Caco-2 (cell line): ENCODE measurements around the gene SMPX. TPM values are rescaled to one million over a fixed set of nuclear protein-coding genes. Genes with fewer than 3 reads are reported as not detected.

Experiments
- BruUV-seq: library from RNA; stranded (reverse); fragments of 400-500 nt; replicated peaks from 2 replicates; lab custom pipeline; 2021; lab: Mats Ljungman, UMichigan
- CTCF ChIA-PET: fragments of 300-600 bp; sonication (Branson Sonifier 250); formaldehyde crosslinking; loops from one replicate; lab custom pipeline; 2022; ENCODE audit warnings: antibody characterized with exemption; lab: Charles Lee
- POLR2A ChIA-PET: fragments of 300-600 bp; sonication (Branson Sonifier 250); formaldehyde crosslinking; loops from one replicate; lab custom pipeline; 2022; ENCODE audit warnings: antibody characterized with exemption; lab: Charles Lee
- DNase-seq, 2 experiments: peaks; one replicate each; pipeline versions ENCODE4 v3.0.0 to v3.0.0-alpha.2; 2020 to 2022
- H3K27me3 ChIP-seq: replicated peaks from 2 replicates; pipeline ENCODE4 v1.6.0; 2011; ENCODE audit warnings: low read length; ENCODE audit not compliant: control insufficient read depth, insufficient read depth
- H3K36me3 ChIP-seq: 2 replicates; pipeline ENCODE4 v1.5.1; 2011; ENCODE audit warnings: low read length; ENCODE audit not compliant: control insufficient read depth, insufficient read depth
- H3K4me1 ChIP-seq: fragments of 250-450 bp; sonication (Bioruptor Pico); 2 replicates; pipeline ENCODE4 v1.5.1; 2020; ENCODE audit warnings: mild to moderate bottlenecking
- H3K4me3 ChIP-seq: 2 replicates; pipeline ENCODE4 v1.5.1; 2011; ENCODE audit warnings: low read depth, mild to moderate bottlenecking, control low read depth, low read length
- H3K9me3 ChIP-seq: fragments of 250-450 bp; sonication (Bioruptor Pico); 2 replicates; pipeline ENCODE4 v1.5.1; 2020; ENCODE audit warnings: mild to moderate bottlenecking, moderate library complexity
- H3K27ac Mint-ChIP-seq: one replicate; pipeline ENCODE4 v1.8.0; 2022; ENCODE audit warnings: mixed read lengths; ENCODE audit not compliant: unreplicated experiment
- H3K27me3 Mint-ChIP-seq: one replicate; pipeline ENCODE4 v1.8.0; 2022; ENCODE audit warnings: mixed read lengths; ENCODE audit not compliant: insufficient read depth, unreplicated experiment
- H3K36me3 Mint-ChIP-seq: one replicate; pipeline ENCODE4 v1.8.0; 2022; ENCODE audit warnings: mild to moderate bottlenecking, mixed read lengths; ENCODE audit not compliant: insufficient read depth, unreplicated experiment
- H3K4me1 Mint-ChIP-seq: one replicate; pipeline ENCODE4 v1.8.0; 2022; ENCODE audit warnings: low read depth, mixed read lengths; ENCODE audit not compliant: unreplicated experiment
- H3K4me3 Mint-ChIP-seq: one replicate; pipeline ENCODE4 v1.8.0; 2022; ENCODE audit warnings: mild to moderate bottlenecking, moderate library complexity, mixed read lengths; ENCODE audit not compliant: unreplicated experiment
- H3K9me3 Mint-ChIP-seq: one replicate; pipeline ENCODE4 v1.8.0; 2022; ENCODE audit warnings: mixed read lengths; ENCODE audit not compliant: unreplicated experiment
- CTCF ChIP-seq, 2 experiments: fragments of 200-600 bp in 1 of 2; IDR thresholded peaks; 1 replicate in 1 of 2; 2 replicates in 1 of 2; pipeline versions ENCODE4 v1.5.1 to v1.8.0; 2011 to 2022; ENCODE audit warnings: antibody characterized with exemption in 1 of 2, control low read depth in 1 of 2, inconsistent platforms in 1 of 2, low read depth in 1 of 2, low read length in 1 of 2, mild to moderate bottlenecking in 1 of 2, moderate library complexity in 1 of 2; ENCODE audit not compliant: insufficient read depth in 1 of 2, severe bottlenecking in 1 of 2, unreplicated experiment in 1 of 2
- intact Hi-C: fragments of 100-400 bp; cut with micrococcal nuclease; formaldehyde crosslinking; loops from one replicate; pipeline ENCODE4 v1.10.0; 2022; ENCODE audit not compliant: unreplicated experiment
- total RNA-seq: library from RNA; stranded (reverse); gene quantifications from 2 replicates; pipeline ENCODE4 v1.2.3, GENCODE V29; 2022

SMPX gene
- total RNA-seq, 1 experiment from 2014 or later: 2.9 TPM

- H3K27ac Mint-ChIP-seq: no peak overlapping the region
- POLR2A ChIA-PET: no interaction called here
Observed at GRCh38 chrX:21730026-21730425, 27.9 kb downstream of the SMPX start.

GRCh38 chrX:21728276-21728968 lies 29.5 kb downstream of the SMPX start:
- ChIA-PET POLR2A (no interaction called here), CTCF (no interaction called here)
- no peaks in the 10 kb centered on the region for H3K36me3 Mint-ChIP-seq
- Histone ChIP-seq H3K36me3 (no peaks in the 10 kb centered on the region), H3K4me1 (peaks cover 43% of the 10 kb centered on the region), H3K9me3 (no peaks in the 10 kb centered on the region), H3K27me3 (no peaks in the 10 kb centered on the region), H3K4me3 (no peak overlapping the region)
- H3K4me3 Mint-ChIP-seq: peak overlapping the region; percentile 33
- H3K4me1 Mint-ChIP-seq: no peaks in the 10 kb centered on the region
- intact Hi-C loops: loop anchor here (5.0 kb wide), 1 partner anchor 51 kb away; no protein-coding TSS in a partner anchor
- no peak for TF ChIP-seq CTCF (IDR thresholded peaks at IDR 0.05; ENCODE audit: insufficient read depth in 1 of 2, low read depth in 1 of 2, low read length in 1 of 2, severe bottlenecking in 1 of 2, unreplicated experiment in 1 of 2)
- DNase-seq: no peak
- peak overlapping the region; percentile 55 for H3K27ac Mint-ChIP-seq
- H3K27me3 Mint-ChIP-seq: no peaks in the 10 kb centered on the region
- no peaks in the 10 kb centered on the region for H3K9me3 Mint-ChIP-seq
- BruUV-seq: no TSS peak

More at GRCh38 chrX:21730026-21730425, 27.9 kb downstream of the SMPX start:
- intact Hi-C loops: no loop called here
- no peak for DNase-seq
- CTCF ChIA-PET: no interaction called here
- H3K27me3 ChIP-seq: no peaks in the 10 kb centered on the region
- H3K4me1 Mint-ChIP-seq: no peaks in the 10 kb centered on the region
- no peak overlapping the region for H3K4me3 Mint-ChIP-seq
- no peaks in the 10 kb centered on the region for H3K9me3 ChIP-seq
- no peak overlapping the region for H3K4me3 ChIP-seq
- H3K27me3 Mint-ChIP-seq: no peaks in the 10 kb centered on the region
- H3K36me3 ChIP-seq: no peaks in the 10 kb centered on the region
- no TSS peak for BruUV-seq
- H3K4me1 ChIP-seq: peaks cover 54% of the 10 kb centered on the region
- no peak for TF ChIP-seq CTCF (IDR thresholded peaks at IDR 0.05; ENCODE audit: insufficient read depth in 1 of 2, low read depth in 1 of 2, low read length in 1 of 2, severe bottlenecking in 1 of 2, unreplicated experiment in 1 of 2)
- no peaks in the 10 kb centered on the region for H3K36me3 Mint-ChIP-seq
- H3K9me3 Mint-ChIP-seq: no peaks in the 10 kb centered on the region

- ChIA-PET POLR2A (no interaction called here), CTCF (interaction anchor here (0.6 to 1.9 kb wide), 9 partner anchors 8 to 1199 kb away, joined by 3 to 16 read pairs (median 4); no protein-coding TSS in a partner anchor)
- intact Hi-C loops: loop anchor here (1.0 to 5.0 kb wide), 3 partner anchors 49 to 1196 kb away; no protein-coding TSS in a partner anchor
- Histone ChIP-seq H3K36me3 (no peaks in the 10 kb centered on the region), H3K4me1 (peaks cover 26% of the 10 kb centered on the region), H3K27me3 (no peaks in the 10 kb centered on the region), H3K9me3 (no peaks in the 10 kb centered on the region), H3K4me3 (no peak overlapping the region)
- H3K4me1 Mint-ChIP-seq: no peaks in the 10 kb centered on the region
- H3K9me3 Mint-ChIP-seq: no peaks in the 10 kb centered on the region
- BruUV-seq: no TSS peak
- TF ChIP-seq CTCF (IDR thresholded peaks at IDR 0.05; ENCODE audit: insufficient read depth in 1 of 2, low read depth in 1 of 2, low read length in 1 of 2, severe bottlenecking in 1 of 2, unreplicated experiment in 1 of 2): no peak
- H3K4me3 Mint-ChIP-seq: no peak overlapping the region
- no peaks in the 10 kb centered on the region for H3K27me3 Mint-ChIP-seq
- no peak for DNase-seq
- no peak overlapping the region for H3K27ac Mint-ChIP-seq
- no peaks in the 10 kb centered on the region for H3K36me3 Mint-ChIP-seq
Observed at GRCh38 chrX:21725916-21726315, 32.0 kb downstream of the SMPX start.
